Mammary microvascular endothelial cell (primary cell): ENCODE results near the gene OR52E6. TPM values are rescaled to one million over a fixed set of nuclear protein-coding genes. Genes with fewer than 3 reads are reported as not detected.

Experiments
- total RNA-seq: library from RNA; depleted of rRNA; stranded (reverse); fragments of >200 nt; gene quantifications from 2 replicates; pipeline ENCODE4 v1.2.3, GENCODE V29; 2015

The OR52E6 gene
- total RNA-seq, result not detected in 2 replicates

DNA sequence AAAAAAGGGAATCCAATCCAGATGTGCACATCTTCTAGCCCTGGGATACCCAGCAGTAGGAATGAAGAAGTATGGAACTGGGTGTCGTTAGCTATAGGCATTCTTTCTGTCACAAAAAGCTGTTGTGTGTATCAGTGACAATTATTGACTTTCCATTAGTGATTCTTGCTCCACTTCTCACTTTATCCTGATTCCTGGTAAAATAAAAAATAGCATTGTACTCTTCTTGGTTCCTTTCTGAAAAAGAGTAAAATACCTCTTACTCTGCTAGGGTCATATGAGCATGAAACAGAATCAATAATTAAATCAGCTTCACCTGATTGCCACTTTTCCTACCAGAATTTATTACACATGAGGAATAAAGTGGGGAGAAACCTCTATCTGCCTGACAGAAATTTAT is at the start of gene OR52E6:
OR52E6 (minus strand) TSS at position 101 of the 400 bp plus-strand sequence; CDS start at position 101, 0 bp downstream.

GRCh38 chr11:5880329-5880728 is 38.6 kb upstream of the OR52E6 start, which contains the start of gene OR52E4:
TSS of gene OR52E4 (plus strand) at chr11:5880629. CDS start at chr11:5884293, 3,664 bp downstream.

GRCh38 chr11:5857590-5857989 is 15.9 kb upstream of the OR52E6 start, which contains the start of gene OR52E8:
TSS of gene OR52E8 (minus strand) at chr11:5857690. CDS start at chr11:5857690, 0 bp downstream.

DNA sequence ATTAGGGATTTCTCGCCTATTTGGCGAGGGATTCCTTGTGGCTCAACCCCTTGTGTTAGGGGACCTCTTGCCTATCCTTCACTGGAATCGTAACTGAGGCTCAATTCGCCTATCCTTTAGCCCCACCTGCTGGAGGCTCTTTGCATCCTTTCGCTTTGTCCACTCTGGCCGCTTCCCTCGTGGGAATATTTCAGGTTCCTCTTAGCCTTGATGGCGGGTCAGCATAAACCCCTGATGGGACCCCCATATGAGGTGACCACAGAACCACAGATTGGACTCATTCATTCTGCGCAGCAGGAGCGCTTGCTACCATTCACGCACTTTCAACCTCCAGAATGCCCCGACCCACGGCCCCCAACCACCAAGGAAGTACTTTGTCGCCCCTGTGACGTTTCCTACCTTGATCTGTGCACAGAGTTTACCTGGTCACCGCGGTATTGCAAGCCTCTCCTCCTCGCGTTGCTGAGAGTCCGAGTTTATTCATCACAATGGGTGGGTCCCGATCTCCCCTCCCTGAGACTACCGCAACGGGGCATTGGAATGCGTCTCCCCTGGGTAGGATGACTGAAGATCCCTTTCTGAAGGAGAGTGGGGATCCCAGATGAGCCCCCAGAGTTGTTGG is 33.1 kb downstream of the OR52E6 start, which contains the start of gene OR52N2:
OR52N2 (plus strand) TSS at position 425 of the 622 bp plus-strand sequence. CDS start 11,412 bp downstream, outside the sequence.

GRCh38 chr11:5791165-5791564 is 50.5 kb downstream of the OR52E6 start, which contains the start of gene OR52N1:
TSS of gene OR52N1 (minus strand) at chr11:5791265. CDS start at chr11:5788816, 2,449 bp downstream.

Other genes starting within 250 kb of the OR52E6 start
- 4.7 and 6.6 TPM in 2 replicates for gene TRIM6, start 245.3 kb downstream of the OR52E6 start, total RNA-seq
- 10.8 and 14.0 TPM in 2 replicates for gene TRIM34, start 216.9 kb downstream of the OR52E6 start, total RNA-seq
- 43.7 and 44.8 TPM in 2 replicates for gene TRIM5, start 156.8 kb downstream of the OR52E6 start, total RNA-seq
- 135 and 147 TPM in 2 replicates for gene TRIM22, start 152.1 kb downstream of the OR52E6 start, total RNA-seq
- gene OR56B1, start 105.4 kb downstream of the OR52E6 start, total RNA-seq, result not detected in 2 replicates
- gene OR52N4, start 87.7 kb downstream of the OR52E6 start, total RNA-seq, result not detected in 2 replicates
- not detected in 2 replicates for gene OR52N5, start 58.5 kb downstream of the OR52E6 start, total RNA-seq
- not detected in 2 replicates for gene OR52N1, start 50.6 kb downstream of the OR52E6 start, total RNA-seq
- gene OR52N2, start 33.0 kb downstream of the OR52E6 start, total RNA-seq, result not detected in 2 replicates
- not detected in 2 replicates for gene OR52E8, start 15.8 kb upstream of the OR52E6 start, total RNA-seq
- not detected in 2 replicates for gene OR52E4, start 38.7 kb upstream of the OR52E6 start, total RNA-seq
- not detected in 2 replicates for gene OR52E5, start 51.3 kb upstream of the OR52E6 start, total RNA-seq
- gene OR56A3, start 100.4 kb upstream of the OR52E6 start, total RNA-seq, result not detected in 2 replicates
- not detected in 2 replicates for gene OR56A5, start 126.6 kb upstream of the OR52E6 start, total RNA-seq
- gene OR52L1, start 145.1 kb upstream of the OR52E6 start, total RNA-seq, result not detected in 2 replicates
- not detected in 2 replicates for gene OR56A4, start 165.0 kb upstream of the OR52E6 start, total RNA-seq
- gene OR56A1, start 188.9 kb upstream of the OR52E6 start, total RNA-seq, result not detected in 2 replicates